Activated CD8-positive, alpha-beta memory T cell treated with anti-CD3 and anti-CD28 coated beads, Interleukin-2, amount 50 U/mL, for 48 hours (primary cell): Measurements from ENCODE around the gene EHBP1.

Source experiments
- DNase-seq: peaks from one replicate; pipeline ENCODE4 v3.0.0-alpha.2; 2020

The EHBP1 gene

GRCh38 chr2:63035169-63035568, 329.7 kb downstream of the EHBP1 start:
- no peak for DNase-seq

- DNase-seq = no peak
Observed at GRCh38 chr2:63035660-63036059, 330.1 kb downstream of the EHBP1 start.

GRCh38 chr2:63038034-63038433, 332.5 kb downstream of the EHBP1 start:
- DNase-seq = no peak

GRCh38 chr2:63040586-63040985, 335.1 kb downstream of the EHBP1 start:
- no peak for DNase-seq

GRCh38 chr2:63041592-63041991, 336.1 kb downstream of the EHBP1 start:
- DNase-seq = no peak

- DNase-seq = no peak
Observed at GRCh38 chr2:63044362-63045327, 339.1 kb downstream of the EHBP1 start.

- DNase-seq = no peak
Observed at GRCh38 chr2:63046552-63046951, 341.0 kb downstream of the EHBP1 start.

- DNase-seq = no peak
Observed at GRCh38 chr2:63046961-63047320, 341.4 kb downstream of the EHBP1 start.

- DNase-seq = peak; percentile 62
Observed at GRCh38 chr2:63047321-63048279, 342.1 kb downstream of the EHBP1 start.

- DNase-seq = peak; percentile 59
Observed at GRCh38 chr2:63048367-63049171, 343.1 kb downstream of the EHBP1 start.

- DNase-seq = peak; percentile 57
Observed at GRCh38 chr2:63049211-63049969, 343.9 kb downstream of the EHBP1 start.

- peak; percentile 66 for DNase-seq
Observed at GRCh38 chr2:63049970-63050333, 344.4 kb downstream of the EHBP1 start.

GRCh38 chr2:63050334-63051041, 345.0 kb downstream of the EHBP1 start, which contains the start of gene OTX1:
TSS of gene OTX1 (plus strand) at chr2:63050830. CDS start at chr2:63052991, 2,161 bp downstream.
- DNase-seq = peak; percentile 85

GRCh38 chr2:63051042-63051794, 345.7 kb downstream of the EHBP1 start:
- peak; percentile 63 for DNase-seq

- peak; percentile 61 for DNase-seq
Observed at GRCh38 chr2:63051795-63052333, 346.4 kb downstream of the EHBP1 start.

GRCh38 chr2:63052411-63053080, 347.0 kb downstream of the EHBP1 start:
- peak; percentile 52 for DNase-seq

- peak; percentile 54 for DNase-seq
Observed at GRCh38 chr2:63053081-63053888, 347.8 kb downstream of the EHBP1 start.

GRCh38 chr2:63053889-63054602, 348.5 kb downstream of the EHBP1 start:
- peak; percentile 72 for DNase-seq
